Calu3 (cell line): Measurements from ENCODE around the gene SIRPB2. TPM values are rescaled to one million over a fixed set of nuclear protein-coding genes. Genes with fewer than 3 reads are reported as not detected.

Source experiments
- BruUV-seq: library from RNA; stranded (reverse); fragments of 400-500 nt; replicated peaks from 2 replicates; lab custom pipeline; 2021; lab: Mats Ljungman, UMichigan
- CTCF ChIA-PET: fragments of 300-600 bp; sonication (Branson Sonifier 250); formaldehyde crosslinking; loops from one replicate; lab custom pipeline; 2022; ENCODE audit warnings: antibody characterized with exemption; lab: Charles Lee
- DNase-seq: peaks from one replicate; pipeline ENCODE4 v3.0.0; 2022
- H3K27ac Mint-ChIP-seq: one replicate; pipeline ENCODE4 v1.8.0; 2022; ENCODE audit warnings: mixed read lengths; ENCODE audit not compliant: unreplicated experiment
- H3K27me3 Mint-ChIP-seq: one replicate; pipeline ENCODE4 v1.8.0; 2022; ENCODE audit warnings: mixed read lengths; ENCODE audit not compliant: unreplicated experiment
- H3K36me3 Mint-ChIP-seq: one replicate; pipeline ENCODE4 v1.8.0; 2022; ENCODE audit warnings: mild to moderate bottlenecking, moderate library complexity, mixed read lengths; ENCODE audit not compliant: insufficient read depth, unreplicated experiment
- H3K4me1 Mint-ChIP-seq: one replicate; pipeline ENCODE4 v1.8.0; 2022; ENCODE audit warnings: mild to moderate bottlenecking, low read depth, mixed read lengths; ENCODE audit not compliant: unreplicated experiment
- H3K4me3 Mint-ChIP-seq: one replicate; pipeline ENCODE4 v1.8.0; 2022; ENCODE audit warnings: mild to moderate bottlenecking, low read depth, moderate library complexity, mixed read lengths; ENCODE audit not compliant: unreplicated experiment
- H3K9me3 Mint-ChIP-seq: one replicate; pipeline ENCODE4 v1.8.0; 2022; ENCODE audit warnings: low read depth, mixed read lengths; ENCODE audit not compliant: unreplicated experiment
- CTCF ChIP-seq: fragments of 200-600 bp; IDR thresholded peaks from one replicate; pipeline ENCODE4 v1.8.0; 2022; ENCODE audit warnings: antibody characterized with exemption; ENCODE audit not compliant: unreplicated experiment
- intact Hi-C: fragments of 100-400 bp; cut with micrococcal nuclease; formaldehyde crosslinking; loops from one replicate; pipeline ENCODE4 v1.10.0; 2022; ENCODE audit not compliant: unreplicated experiment
- total RNA-seq: library from RNA; stranded (reverse); gene quantifications from 2 replicates; pipeline ENCODE4 v1.2.3, GENCODE V29; 2022

SIRPB2 gene
- total RNA-seq, 1 experiment from 2014 or later = 0.57 TPM

- peak overlapping the region; percentile 68 for H3K4me3 Mint-ChIP-seq
- H3K27me3 Mint-ChIP-seq = no peaks in the 10 kb centered on the region
- H3K4me1 Mint-ChIP-seq = peaks cover 54% of the 10 kb centered on the region
- no peak for TF ChIP-seq CTCF
- CTCF ChIA-PET = interaction anchor here (1.8 to 3.4 kb wide), 2 partner anchors 28 to 38 kb away, joined by 6 to 43 read pairs; no protein-coding TSS in a partner anchor
- H3K36me3 Mint-ChIP-seq = peaks cover 49% of the 10 kb centered on the region
- H3K9me3 Mint-ChIP-seq = peaks cover 2% of the 10 kb centered on the region
- DNase-seq = no peak
- TSS peak; percentile 33 for BruUV-seq
- H3K27ac Mint-ChIP-seq = peak overlapping the region; percentile 98
- intact Hi-C loops = no loop called here
These were observed 25.6 kb downstream of the SIRPB2 start for GRCh38 chr20:1465470-1466210.

- no peak for TF ChIP-seq CTCF
- BruUV-seq = no TSS peak
- CTCF ChIA-PET = no interaction called here
- no peak for DNase-seq
- H3K9me3 Mint-ChIP-seq = peaks cover 2% of the 10 kb centered on the region
- H3K4me3 Mint-ChIP-seq = no peak overlapping the region
- H3K36me3 Mint-ChIP-seq = peaks cover 52% of the 10 kb centered on the region
- H3K27ac Mint-ChIP-seq = no peak overlapping the region
- peaks cover 43% of the 10 kb centered on the region for H3K4me1 Mint-ChIP-seq
- H3K27me3 Mint-ChIP-seq = no peaks in the 10 kb centered on the region
- intact Hi-C loops = no loop called here
These were observed 27.1 kb downstream of the SIRPB2 start for GRCh38 chr20:1463971-1464570.

GRCh38 chr20:1462834-1463233 lies 28.4 kb downstream of the SIRPB2 start:
- H3K4me1 Mint-ChIP-seq = peaks cover 31% of the 10 kb centered on the region

GRCh38 chr20:1462001-1462400 lies 29.2 kb downstream of the SIRPB2 start:
- DNase-seq = no peak
- intact Hi-C loops = no loop called here
- no peak for TF ChIP-seq CTCF
- peaks cover 38% of the 10 kb centered on the region for H3K36me3 Mint-ChIP-seq
- BruUV-seq = no TSS peak
- no peak overlapping the region for H3K27ac Mint-ChIP-seq
- no peaks in the 10 kb centered on the region for H3K27me3 Mint-ChIP-seq
- no peaks in the 10 kb centered on the region for H3K9me3 Mint-ChIP-seq
- peaks cover 22% of the 10 kb centered on the region for H3K4me1 Mint-ChIP-seq
- no peak overlapping the region for H3K4me3 Mint-ChIP-seq
- CTCF ChIA-PET = interaction anchor here (0.6 to 1.1 kb wide), 3 partner anchors 28 to 340 kb away, joined by 3 to 5 read pairs (median 4); no protein-coding TSS in a partner anchor

More at GRCh38 chr20:1462834-1463233, 28.4 kb downstream of the SIRPB2 start:
- no peak for TF ChIP-seq CTCF
- H3K27ac Mint-ChIP-seq = no peak overlapping the region
- BruUV-seq = no TSS peak
- peaks cover 46% of the 10 kb centered on the region for H3K36me3 Mint-ChIP-seq
- no peaks in the 10 kb centered on the region for H3K9me3 Mint-ChIP-seq
- no peak for DNase-seq
- CTCF ChIA-PET = no interaction called here
- no peaks in the 10 kb centered on the region for H3K27me3 Mint-ChIP-seq
- H3K4me3 Mint-ChIP-seq = no peak overlapping the region
- intact Hi-C loops = no loop called here
